ENCODE data around the gene ZNF786.

Gene ZNF786

GRCh38 chr7:149027611-149028345 lies 62.7 kb downstream of the ZNF786 start:
- DNase-seq = peak; percentile 32

GRCh38 chr7:149027055-149027454 lies 63.5 kb downstream of the ZNF786 start:
- DNase-seq = peak; percentile 15

GRCh38 chr7:149023662-149024061 lies 66.9 kb downstream of the ZNF786 start:
- DNase-seq = no peak

- no peak for DNase-seq
Measured at GRCh38 chr7:149022756-149023360, 67.7 kb downstream of the ZNF786 start.

- DNase-seq = no peak
Measured at GRCh38 chr7:149021725-149022062, 68.8 kb downstream of the ZNF786 start.

- no peak for DNase-seq
Measured at GRCh38 chr7:149020483-149020882, 70.0 kb downstream of the ZNF786 start.
